ENCODE data around the gene GKN2. TPM values are rescaled to one million over a fixed set of nuclear protein-coding genes. Genes with fewer than 3 reads are reported as not detected.

Gene GKN2
- total RNA-seq, 1 experiment from 2014 or later, result not detected

- no TSS peak for BruUV-seq (replicated peaks)
- intact Hi-C loops (cut with micrococcal nuclease; ENCODE audit: unreplicated experiment), result no loop called here
- no peak for ATAC-seq
- in situ Hi-C loops (cut with HindIII; ENCODE audit: low pct_unique_long_range_greater_than_20kb, low sequenced_read_pairs), result no loop called here
- 0 out of 2 replicates have a peak, but pooled peaks cover 2% of the 10 kb centered on the region for H3K4me1 ChIP-seq (ENCODE audit: control insufficient read depth, insufficient read depth, low read length)
- H3K27me3 ChIP-seq (ENCODE audit: control insufficient read depth, insufficient read depth, low read length), result no peaks in the 10 kb centered on the region
- no peaks in the 10 kb centered on the region for H3K9me3 ChIP-seq (ENCODE audit: control insufficient read depth, insufficient read depth, low read depth, low read length)
- H3K36me3 ChIP-seq (ENCODE audit: control insufficient read depth, insufficient read depth, low read length), result no peaks in the 10 kb centered on the region
- no peak for DNase-seq (ENCODE audit: low read depth, low spot score)
- ChIA-PET POLR2A (interaction anchor here (0.7 kb wide), 1 partner anchor 340 kb away, joined by 6 read pairs; no protein-coding TSS in a partner anchor), CTCF (no interaction called here)
- H3K4me3 ChIP-seq (ENCODE audit: low read depth in 2 of 2, low read length in 2 of 2), result no peak overlapping the region
- TF ChIP-seq POLR2AphosphoS5 (IDR thresholded peaks at IDR 0.05; ENCODE audit: low read depth, low read length), result no peak
- TF ChIP-seq REST (IDR thresholded peaks at IDR 0.05; ENCODE audit: insufficient read depth in 1 of 2, low read depth in 2 of 2, low read length in 1 of 2), result no peak
- no peak for TF ChIP-seq TCF7L2 (IDR thresholded peaks at IDR 0.05; ENCODE audit: low read depth, low read length)
- TF ChIP-seq SIN3A (IDR thresholded peaks at IDR 0.05; ENCODE audit: borderline replicate concordance, insufficient read depth, low read depth, low read length), result no peak
- TF ChIP-seq CTCF (IDR thresholded peaks at IDR 0.05), result 0 out of 2 replicates have a peak, but pooled peaks have one; percentile 4
- no peak overlapping the region for H3K27ac ChIP-seq (ENCODE audit: low read length)
Observed at GRCh38 chr2:68920481-68921170, 32.1 kb downstream of the GKN2 start.

GRCh38 chr2:68918497-68918896, 34.2 kb downstream of the GKN2 start:
- H3K36me3 ChIP-seq (ENCODE audit: control insufficient read depth, insufficient read depth, low read length), result no peaks in the 10 kb centered on the region
- H3K27me3 ChIP-seq (ENCODE audit: control insufficient read depth, insufficient read depth, low read length), result no peaks in the 10 kb centered on the region
- ATAC-seq (no peak), DNase-seq (ENCODE audit: low read depth, low spot score) (no peak)
- H3K27ac ChIP-seq (ENCODE audit: low read length), result no peak overlapping the region
- no peak for TF ChIP-seq CTCF (IDR thresholded peaks at IDR 0.05)
- H3K9me3 ChIP-seq (ENCODE audit: control insufficient read depth, insufficient read depth, low read depth, low read length), result no peaks in the 10 kb centered on the region
- H3K4me1 ChIP-seq (ENCODE audit: control insufficient read depth, insufficient read depth, low read length), result no peaks in the 10 kb centered on the region
- CTCF ChIA-PET, result no interaction called here
- POLR2A ChIA-PET, result no interaction called here
- BruUV-seq (replicated peaks), result no TSS peak
- intact Hi-C loops (cut with micrococcal nuclease; ENCODE audit: unreplicated experiment), result no loop called here
- no peak overlapping the region for H3K4me3 ChIP-seq (ENCODE audit: low read depth in 2 of 2, low read length in 2 of 2)
- in situ Hi-C loops (cut with HindIII; ENCODE audit: low pct_unique_long_range_greater_than_20kb, low sequenced_read_pairs), result no loop called here
